Cardiac fibroblast (primary cell): Measurements from ENCODE around the gene ITIH5.
A peak's percentile ranks its signal among the peaks of the same experiment; 100 is the strongest.

ENCODE experiments used
- DNase-seq, 2 donors: peaks; one replicate each; pipeline versions ENCODE4 v3.0.0 to v3.0.0-alpha.2; 2010; ENCODE audit warnings: low read depth in 2 of 2
- H3K4me3 ChIP-seq, 2 donors: replicated peaks in 1 of 2; 1 replicate in 1 of 2; 2 replicates in 1 of 2; pipeline ENCODE4 v1.5.1; 2011; ENCODE audit warnings: low read depth in 2 of 2, low read length in 2 of 2, mild to moderate bottlenecking in 2 of 2, moderate library complexity in 1 of 2
- CTCF ChIP-seq: IDR thresholded peaks from one replicate; pipeline ENCODE4 v1.5.1; 2011; ENCODE audit warnings: low read depth, mild to moderate bottlenecking, low read length, inconsistent platforms

ITIH5 gene

GRCh38 chr10:7609556-7609955 lies 57.2 kb downstream of the ITIH5 start:
- no peak for DNase-seq
- TF ChIP-seq CTCF, result no peak
- no peak overlapping the region for H3K4me3 ChIP-seq

- TF ChIP-seq CTCF, result no peak
- H3K4me3 ChIP-seq, result no peak overlapping the region
- no peak for DNase-seq
Observed at GRCh38 chr10:7608001-7608400, 58.8 kb downstream of the ITIH5 start.

GRCh38 chr10:7606951-7607404 lies 59.8 kb downstream of the ITIH5 start:
- no peak for TF ChIP-seq CTCF
- DNase-seq, result peak; percentile 25 to 34
- no peak overlapping the region for H3K4me3 ChIP-seq

GRCh38 chr10:7605565-7606295 lies 61.0 kb downstream of the ITIH5 start:
- no peak for DNase-seq
- H3K4me3 ChIP-seq, result no peak overlapping the region
- no peak for TF ChIP-seq CTCF

GRCh38 chr10:7601023-7601656 lies 65.6 kb downstream of the ITIH5 start:
- no peak for DNase-seq
- TF ChIP-seq CTCF, result no peak
- no peak overlapping the region for H3K4me3 ChIP-seq

- no peak overlapping the region for H3K4me3 ChIP-seq
- DNase-seq, result no peak
- no peak for TF ChIP-seq CTCF
Observed at GRCh38 chr10:7598771-7599170, 68.0 kb downstream of the ITIH5 start.
